Epithelial cell of prostate (primary cell): ENCODE results near the gene ATP2A1.
"Not testable (repeated sequence)": the region's sequence is repeated elsewhere in the genome, so short reads cannot be mapped to it uniquely, and the experiment has no call there.

Experiments used
- DNase-seq: peaks from one replicate; pipeline ENCODE4 v3.0.0-alpha.2; 2011; ENCODE audit warnings: low read depth, low spot score
- H3K27ac ChIP-seq: fragments of 450-650 bp; 2 replicates; pipeline ENCODE4 v1.5.1; 2017; ENCODE audit warnings: mild to moderate bottlenecking

The ATP2A1 gene

DNA sequence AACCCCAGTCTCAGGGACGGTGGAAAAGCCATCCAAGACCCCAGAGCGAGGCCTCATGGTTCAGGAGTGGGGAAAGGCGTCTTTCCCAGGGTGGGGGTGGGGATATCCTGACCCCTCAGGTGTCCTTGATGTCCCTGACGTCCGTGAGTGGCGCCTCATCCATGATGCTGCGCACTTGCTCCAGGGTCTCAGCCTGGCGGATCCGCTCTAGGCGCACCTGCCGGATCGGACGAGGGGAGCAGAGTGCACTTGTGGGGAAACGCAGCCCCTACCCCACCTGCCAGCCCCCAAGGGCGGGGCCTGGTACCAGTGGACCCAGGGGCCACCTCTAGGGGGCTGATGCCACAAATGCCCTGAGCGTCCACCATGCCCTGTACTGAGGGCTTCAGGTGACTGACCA, 26.5 kb downstream of the ATP2A1 start:
- no peak overlapping the region for H3K27ac ChIP-seq
- DNase-seq = no peak

DNA sequence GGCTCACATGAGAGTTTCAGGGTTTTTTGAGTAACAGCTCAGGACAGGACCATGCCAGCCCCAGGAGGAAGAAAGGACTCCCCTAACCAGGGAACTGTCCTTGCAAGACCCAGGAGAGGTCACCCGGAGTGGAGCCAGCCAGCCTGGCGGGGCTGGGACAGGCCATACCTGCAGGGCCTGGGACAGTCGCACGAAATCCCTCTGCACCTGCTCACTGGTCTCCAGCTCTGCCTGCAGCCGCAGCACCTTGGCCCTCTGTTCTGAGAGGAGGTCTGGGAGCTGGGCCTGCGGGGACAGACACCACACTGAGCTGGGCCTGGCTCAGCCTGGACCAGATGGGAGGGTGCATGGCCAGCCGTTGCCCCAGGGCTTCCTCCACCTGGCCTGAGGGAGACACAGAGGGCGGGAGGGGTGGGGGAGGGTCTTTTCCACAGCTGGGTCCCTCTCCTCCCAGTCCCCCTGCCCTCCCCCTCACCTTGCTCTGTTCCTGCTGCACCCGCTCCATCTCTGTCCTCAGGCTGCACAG, 27.0 kb downstream of the ATP2A1 start:
- DNase-seq = no peak
- H3K27ac ChIP-seq = no peak overlapping the region

DNA sequence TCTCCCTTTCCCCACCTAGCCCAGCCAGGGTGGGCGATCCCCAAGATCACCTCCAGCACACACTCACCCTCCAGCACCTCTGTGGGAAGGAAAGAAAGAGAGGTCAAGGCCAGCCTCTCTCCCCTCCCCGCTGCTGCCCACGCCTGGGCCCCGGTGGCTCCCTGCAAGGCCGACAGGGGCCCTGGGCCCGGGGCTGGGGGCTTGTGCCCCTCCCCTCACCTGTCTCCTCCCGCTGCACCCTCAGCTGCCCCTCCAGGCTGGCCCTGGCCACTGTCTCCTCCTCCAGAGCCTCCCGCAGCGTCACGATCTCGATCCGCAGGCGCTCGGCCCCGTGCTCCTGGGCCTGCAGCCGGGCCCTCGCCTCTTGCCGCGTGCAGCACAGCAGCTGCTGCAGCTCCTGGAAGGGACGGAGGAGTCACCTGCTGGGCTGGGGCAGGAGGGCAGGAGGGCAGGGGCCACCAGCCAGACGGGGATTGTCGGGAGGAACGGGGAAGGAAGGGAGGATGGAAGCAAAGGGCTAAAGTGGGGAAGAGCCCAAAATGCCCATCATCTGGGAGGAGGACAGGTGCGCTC, 27.6 kb downstream of the ATP2A1 start:
- DNase-seq = no peak
- H3K27ac ChIP-seq = no peak overlapping the region

DNA sequence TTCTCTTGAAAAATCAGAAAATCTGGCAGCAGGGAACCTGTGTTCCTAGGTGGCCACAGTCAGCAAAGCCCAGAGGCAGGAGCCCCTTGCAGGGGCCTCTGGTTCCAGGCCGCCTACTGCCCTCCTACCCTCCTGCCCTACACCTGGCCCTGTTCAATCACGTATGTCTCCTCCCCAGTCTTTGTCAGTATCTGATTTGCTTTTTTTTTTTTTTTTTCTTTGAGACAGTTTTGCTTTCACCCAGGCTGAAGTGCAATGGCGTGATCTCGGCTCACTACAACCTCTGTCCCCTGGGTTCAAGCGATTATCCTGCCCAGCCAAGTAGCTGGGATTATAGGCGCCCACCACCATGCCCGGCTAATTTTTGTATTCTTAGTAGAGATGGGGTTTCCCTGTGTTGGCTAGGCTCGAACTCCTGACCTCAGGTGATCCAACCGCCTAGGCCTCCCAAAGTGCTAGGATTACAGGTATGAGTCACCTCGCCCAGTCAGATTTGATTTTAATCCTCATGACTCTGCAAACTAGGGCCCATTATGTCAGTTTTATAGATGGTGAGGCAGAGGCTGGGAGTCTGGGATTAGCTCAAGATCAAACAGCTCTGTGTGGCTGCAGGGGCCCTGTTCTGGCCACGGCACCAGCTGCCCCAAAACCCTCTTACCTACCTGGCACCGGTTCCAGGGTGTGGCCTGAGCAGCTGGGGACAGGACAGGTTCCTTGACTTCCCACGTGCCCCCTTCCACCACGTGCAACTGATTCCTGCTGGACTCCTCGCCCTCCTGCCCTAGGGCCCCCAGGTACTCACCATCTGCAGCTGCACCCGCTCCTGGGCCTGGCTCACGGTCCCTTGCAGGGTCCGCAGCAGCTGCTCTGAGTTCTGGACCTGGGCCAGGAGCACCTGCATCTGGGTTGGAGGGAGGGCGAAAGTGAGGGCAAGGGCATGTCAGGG, 32.1 kb downstream of the ATP2A1 start:
- DNase-seq = no peak
- no peak overlapping the region for H3K27ac ChIP-seq

DNA sequence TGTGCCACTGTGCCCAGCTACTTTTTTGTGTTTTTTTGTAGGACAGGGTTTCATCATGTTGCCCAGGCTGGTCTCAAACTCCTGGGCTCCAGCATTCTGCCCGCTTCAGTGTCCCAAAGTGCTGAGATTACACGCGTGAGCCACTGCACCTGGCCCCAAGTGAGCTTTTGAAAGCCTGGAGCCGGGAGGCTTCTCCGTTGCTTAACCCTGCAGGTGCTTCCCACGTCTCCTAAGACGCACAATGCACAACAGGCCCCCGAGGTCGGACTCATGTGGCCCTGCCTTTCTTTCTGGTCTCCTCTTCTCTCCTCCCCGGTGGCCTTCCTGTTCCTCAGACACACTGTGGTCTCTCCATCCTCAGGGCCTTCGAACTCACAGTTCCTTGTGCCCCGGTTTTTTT, 34.3 kb downstream of the ATP2A1 start:
- no peak for DNase-seq
- H3K27ac ChIP-seq = no peak overlapping the region

DNA sequence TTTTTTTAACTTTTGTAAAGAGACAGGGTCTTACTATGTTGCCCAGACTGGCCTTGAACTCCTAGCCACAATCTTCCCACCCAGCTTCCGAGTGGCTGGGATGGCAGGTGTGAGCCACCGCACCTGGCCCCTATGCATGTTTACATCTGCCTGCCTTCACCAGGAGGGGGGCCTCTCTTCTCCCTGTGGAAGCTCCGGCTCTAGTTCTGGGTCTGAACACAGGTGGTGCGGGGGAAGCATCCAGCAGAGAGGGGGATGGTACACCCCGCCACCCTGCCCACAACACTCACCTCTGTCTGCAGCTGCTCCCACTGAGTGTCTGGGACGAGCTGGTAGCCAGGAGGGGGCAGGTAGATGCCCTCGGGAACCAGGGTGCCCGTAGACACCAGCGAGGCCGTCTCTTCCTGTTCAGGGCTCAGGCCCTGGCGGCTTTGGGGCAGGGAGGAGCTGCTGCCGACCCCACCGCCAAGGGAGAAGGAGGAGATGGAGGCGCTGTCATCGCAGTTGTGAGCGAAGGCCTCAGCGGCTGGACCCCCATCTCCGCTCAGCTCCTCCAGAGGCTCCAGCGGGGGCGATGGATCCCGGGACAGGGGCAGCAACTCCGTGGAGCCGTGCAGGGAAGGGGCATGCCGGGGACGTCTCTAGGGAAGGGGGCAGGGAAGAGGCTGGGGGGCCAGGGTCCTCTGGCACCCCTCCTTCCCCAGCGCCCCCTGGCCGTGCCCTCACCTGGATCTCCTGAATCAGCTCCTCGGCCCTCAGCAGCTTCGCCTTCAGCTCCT, 35.8 kb downstream of the ATP2A1 start:
- DNase-seq = no peak
- H3K27ac ChIP-seq = no peak overlapping the region

DNA sequence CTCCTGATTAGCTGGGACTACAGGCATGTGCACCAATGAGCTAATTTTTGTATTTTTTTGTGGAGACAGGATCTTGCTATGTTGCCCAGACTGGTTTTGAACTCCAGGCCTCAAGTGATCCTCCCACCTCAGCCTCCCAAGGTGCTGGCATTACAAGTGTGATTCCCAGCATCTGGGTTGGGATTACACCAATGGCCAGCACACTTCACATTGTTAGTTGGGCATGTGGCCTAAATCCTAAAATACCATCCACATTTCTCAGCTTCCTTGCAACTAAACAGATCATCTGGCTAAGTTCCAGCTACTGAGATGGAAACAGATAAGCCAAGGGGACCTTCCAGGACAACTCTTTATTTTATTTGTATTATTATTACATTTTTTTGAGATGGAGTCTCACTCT, 36.9 kb downstream of the ATP2A1 start:
- DNase-seq = no peak
- H3K27ac ChIP-seq = no peak overlapping the region

DNA sequence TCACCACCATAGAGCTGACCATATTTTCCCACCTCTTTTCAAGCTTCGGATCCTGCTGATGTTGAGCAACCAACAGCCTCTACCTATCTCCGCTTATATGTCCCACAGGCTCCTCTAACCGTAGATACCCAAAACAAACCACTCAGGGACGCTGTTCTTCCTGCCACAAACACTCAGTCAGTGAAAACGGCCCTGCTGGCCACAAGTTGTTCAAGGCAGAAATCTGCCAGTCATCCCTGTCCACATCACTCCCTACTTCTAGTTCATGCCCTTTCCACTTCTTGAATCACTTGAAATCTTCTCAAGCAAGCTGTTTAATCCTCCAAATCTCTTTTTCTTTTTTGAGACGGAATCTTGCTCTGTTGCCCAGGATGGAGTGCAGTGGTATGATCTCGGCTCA, 38.8 kb downstream of the ATP2A1 start:
- no peak for DNase-seq
- no peak overlapping the region for H3K27ac ChIP-seq

DNA sequence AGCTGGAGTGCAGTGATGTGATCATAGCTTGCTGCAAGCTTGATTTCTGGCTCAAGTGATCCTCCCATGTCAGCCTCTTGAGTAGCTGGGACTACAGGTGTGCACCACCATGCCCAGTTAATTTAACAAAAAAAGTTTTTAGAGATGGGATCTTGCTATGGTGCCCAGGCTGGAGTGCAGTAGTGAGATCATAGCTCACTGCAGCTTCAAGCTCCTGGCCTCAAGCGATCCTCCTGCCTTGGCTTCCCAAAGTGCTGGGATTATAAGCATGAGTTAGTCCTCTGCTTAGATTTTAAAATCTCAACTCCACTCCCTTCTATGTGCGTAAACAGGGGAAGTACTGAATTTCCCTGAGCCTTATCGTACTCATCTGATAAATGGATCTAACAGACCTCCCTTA, 40.4 kb downstream of the ATP2A1 start:
- no peak for DNase-seq
- no peak overlapping the region for H3K27ac ChIP-seq

DNA sequence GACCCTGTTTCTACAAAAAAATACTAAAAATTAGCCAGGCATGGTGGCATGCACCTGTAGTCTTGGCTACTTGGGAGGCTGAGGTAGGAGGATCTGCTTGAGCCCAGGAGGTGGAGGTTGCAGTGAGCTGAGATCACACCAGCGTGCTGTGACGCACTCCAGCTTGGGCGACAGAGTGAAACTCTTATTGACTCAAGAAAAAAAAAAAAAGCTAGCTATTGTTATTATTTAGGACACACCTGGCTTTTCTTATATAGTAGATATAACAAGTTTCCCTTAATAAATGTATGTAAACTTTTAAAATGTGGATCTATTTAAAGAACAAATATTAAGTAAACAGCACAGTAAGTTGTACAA, 44.9 kb downstream of the ATP2A1 start:
- H3K27ac ChIP-seq = no peak overlapping the region
- no peak for DNase-seq

DNA sequence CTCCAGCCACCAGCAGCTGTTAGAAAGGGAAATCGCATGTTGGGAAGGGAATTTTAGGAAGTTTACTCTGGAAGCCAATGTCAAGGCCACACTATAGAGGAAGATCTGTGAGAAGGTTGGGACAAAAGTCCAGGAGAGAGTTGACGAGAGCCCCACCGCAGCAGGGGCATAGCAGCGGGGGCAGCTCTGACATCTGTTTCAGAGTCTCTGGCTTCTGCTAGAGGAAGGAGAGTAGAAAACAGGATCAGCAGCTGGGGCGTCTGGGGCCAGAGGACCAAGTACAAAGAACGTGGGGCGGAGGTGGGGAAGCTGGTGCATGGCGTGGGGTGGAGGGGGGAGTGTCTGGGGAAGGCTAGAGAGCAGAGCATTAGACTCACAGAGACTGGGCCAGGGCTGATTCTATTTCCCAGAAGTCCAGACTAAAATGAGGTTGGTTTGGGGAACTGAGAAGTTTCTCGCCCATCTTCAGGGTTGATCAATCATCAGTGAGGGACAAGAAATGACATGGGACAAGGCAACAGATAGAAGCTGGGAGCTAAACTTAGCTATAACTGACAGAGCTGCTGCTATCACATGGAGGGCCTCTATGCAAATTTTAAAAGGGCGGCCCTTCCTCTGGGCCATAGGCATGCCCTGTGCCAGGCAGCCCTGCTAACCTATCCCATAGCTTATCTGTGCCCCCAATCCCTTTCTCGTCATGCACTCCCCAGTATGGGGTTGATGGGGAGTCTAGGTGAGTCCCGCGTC, 45.5 kb downstream of the ATP2A1 start:
- peak overlapping the region; percentile 98 for H3K27ac ChIP-seq
- DNase-seq = no peak

DNA sequence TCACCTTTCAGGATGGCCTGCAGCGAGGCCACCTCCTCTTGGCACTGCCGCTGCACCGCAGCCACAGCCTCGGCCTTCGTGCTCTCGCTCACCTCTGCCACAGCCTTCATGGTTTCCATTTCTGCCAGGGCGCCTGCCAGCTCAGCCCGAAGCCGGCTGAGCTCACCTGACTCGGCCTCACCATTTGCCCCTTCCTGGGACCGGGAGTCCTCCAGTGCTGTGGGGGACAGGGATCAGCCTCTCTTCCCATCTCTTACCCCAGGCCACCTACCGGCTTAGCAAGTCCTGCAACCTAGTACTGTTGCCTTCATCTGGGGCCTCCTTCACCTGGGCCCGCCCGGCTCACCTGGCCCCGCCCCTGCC, 46.1 kb downstream of the ATP2A1 start:
- no peak for DNase-seq
- peak overlapping the region; percentile 98 for H3K27ac ChIP-seq

DNA sequence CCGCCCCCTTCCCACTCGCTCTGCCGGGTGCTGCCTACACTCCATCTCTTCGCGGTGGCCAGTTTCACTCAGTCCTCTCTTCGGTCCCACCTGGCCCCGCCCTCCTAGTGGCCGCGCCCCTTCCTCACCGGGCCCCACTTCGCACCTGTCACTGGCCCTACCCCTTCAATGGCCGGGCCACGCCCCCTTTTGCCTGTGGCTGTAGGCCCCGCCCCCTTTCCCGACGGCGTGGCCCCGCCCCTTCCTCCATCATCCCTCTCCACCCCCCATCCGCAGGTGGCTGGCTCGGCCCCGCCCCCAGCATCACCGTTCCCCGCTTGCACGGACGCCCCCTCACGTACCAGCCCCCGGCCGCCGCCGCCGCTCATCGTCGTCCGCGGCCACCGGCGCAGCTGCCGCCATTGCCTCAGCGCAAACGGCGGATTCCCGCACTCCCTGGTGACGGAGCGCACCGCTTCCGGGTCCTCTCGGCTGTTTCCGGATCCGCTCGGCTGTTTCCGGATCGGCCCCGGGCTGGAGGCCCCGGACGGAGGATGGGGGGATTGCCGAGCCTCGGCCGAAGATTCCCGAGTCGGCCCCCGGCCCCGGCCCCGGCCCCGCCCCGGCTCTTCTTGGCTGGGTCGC, 46.6 kb downstream of the ATP2A1 start, which contains the start of gene RABEP2:
Gene RABEP2, minus strand, starts transcription at position 477 of the 624 bp plus-strand sequence. Its CDS starts 75 bp downstream, at position 402.
- H3K27ac ChIP-seq = peak within 1 kb of the TSS; percentile 98
- peak; percentile 86 for DNase-seq

DNA sequence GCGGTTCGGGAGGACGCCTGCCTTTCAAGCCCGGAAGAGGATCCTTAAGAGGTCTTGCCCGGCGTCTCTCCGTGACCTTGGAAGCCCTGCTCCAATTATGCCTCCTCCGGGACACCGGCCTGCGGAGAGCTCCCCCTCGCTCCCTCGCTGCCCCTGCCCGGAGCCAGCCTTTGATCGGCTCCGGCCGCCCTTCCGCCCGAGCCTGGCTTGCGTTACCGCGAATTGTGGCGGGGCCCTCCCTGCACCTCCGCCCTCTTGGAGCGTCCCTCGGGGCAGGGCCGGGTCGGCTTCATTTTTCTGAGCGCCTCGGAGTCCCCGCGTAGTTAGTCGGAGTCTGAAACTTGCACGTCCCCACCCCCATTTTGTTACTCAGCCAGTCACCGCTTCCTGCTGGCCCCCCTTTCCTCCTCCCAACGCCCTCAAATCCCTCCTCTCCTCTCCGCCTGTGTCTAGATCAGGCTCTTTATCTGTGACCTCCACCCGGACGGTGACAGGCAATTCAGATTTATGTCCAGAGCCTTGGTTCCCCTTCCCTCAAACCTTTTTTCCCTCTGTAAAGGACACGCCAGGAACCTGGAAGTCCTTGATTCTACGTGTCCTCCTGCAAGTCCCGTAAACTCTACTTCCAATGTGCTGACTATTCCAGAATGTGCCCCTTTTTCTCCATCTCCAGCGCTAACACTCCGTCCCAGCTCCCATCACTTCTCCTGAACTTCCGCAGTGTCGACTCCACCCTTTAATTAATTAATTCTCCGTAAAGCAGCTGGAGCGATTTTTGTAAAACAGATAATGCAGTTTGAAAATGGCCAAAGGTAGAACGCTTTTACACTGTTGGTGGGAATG, 47.3 kb downstream of the ATP2A1 start:
- DNase-seq = no peak
- H3K27ac ChIP-seq = peak overlapping the region; percentile 98

DNA sequence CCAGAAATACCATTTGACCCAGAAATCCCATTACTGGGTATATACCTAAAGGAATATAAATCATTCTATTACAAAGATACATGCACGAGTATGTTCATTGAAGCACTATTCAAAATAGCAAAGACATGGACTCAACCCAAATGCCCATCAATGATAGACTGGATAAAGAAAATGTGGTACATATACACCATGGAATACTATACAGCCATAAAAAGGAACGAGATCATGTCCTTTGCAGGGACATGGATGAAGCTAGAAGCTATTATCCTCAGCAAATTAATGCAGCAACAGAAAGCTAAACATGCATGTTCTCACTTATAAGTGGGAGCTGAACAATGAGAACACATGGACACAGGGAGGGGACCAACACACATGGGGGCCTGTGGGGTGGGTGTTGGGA, 48.0 kb downstream of the ATP2A1 start:
- not testable (repeated sequence) for DNase-seq
- peak overlapping the region; percentile 98 for H3K27ac ChIP-seq

DNA sequence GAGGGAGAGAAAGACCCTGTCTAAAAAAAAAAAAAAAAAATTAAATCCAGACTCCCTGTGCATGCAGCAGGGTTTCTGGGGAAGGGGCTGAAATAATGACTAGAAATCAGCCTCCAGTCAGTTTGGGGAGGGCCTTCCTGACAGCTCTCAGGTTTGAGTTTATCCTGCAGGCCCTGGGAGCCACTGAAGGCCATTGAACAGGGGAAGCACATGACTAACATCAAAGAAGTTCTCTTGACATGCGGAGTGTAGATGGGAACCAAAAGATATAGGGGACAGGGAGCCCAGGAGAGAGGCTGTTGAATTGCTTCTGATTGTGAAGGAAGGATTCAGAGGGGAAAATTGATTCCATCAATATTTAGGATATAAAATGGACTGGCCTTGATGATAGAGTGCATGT, 49.5 kb downstream of the ATP2A1 start:
- no peak for DNase-seq
- no peak overlapping the region for H3K27ac ChIP-seq

DNA sequence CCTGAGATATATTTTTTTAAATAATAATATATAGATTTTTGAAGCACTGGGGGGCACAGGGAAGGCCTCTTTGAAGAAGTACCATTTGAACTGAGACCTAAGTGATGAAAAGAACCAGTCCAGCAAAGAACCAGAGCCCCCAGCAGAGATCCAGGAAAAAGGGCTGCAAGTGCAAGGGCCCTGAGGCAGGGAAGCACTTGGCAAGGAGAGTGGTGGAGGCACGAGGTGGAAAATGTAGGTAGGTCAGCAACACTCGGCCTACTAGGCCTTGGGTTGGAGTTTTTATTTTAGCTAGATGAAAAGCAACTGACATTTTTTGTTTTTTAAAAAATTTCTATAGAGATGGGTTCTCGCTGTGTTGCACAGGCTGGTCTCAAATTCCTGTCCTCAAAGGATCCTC, 51.9 kb downstream of the ATP2A1 start:
- no peak for DNase-seq
- H3K27ac ChIP-seq = no peak overlapping the region

DNA sequence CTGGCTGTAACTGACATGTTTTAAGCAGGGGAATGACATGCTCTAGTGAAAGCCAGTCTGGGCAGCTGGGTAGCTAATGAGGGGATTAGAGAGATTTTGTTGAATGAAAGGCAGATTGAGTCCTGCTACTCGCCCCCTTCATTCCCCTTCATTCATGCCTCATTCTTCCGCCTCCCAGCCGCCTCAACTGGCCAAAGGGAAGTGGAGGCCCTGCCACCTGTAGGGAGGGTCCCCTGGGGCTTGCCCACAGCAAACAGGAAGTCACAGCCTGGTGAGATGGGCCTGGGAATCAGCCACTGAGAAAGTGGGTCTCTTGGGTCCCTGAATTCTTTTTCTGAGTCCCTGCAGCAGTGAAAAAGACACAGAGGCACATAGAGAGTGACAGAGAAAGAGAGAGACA, 52.4 kb downstream of the ATP2A1 start:
- no peak for DNase-seq
- H3K27ac ChIP-seq = no peak overlapping the region

DNA sequence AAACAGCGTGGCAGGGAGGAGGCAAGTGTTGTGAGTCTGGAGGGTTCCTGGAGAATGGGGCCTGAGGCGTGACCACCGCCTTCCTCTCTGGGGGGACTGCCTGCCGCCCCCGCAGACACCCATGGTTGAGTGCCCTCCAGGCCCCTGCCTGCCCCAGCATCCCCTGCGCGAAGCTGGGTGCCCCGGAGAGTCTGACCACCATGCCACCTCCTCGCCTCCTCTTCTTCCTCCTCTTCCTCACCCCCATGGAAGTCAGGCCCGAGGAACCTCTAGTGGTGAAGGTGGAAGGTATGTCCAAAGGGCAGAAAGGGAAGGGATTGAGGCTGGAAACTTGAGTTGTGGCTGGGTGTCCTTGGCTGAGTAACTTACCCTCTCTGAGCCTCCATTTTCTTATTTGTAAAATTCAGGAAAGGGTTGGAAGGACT, 53.5 kb downstream of the ATP2A1 start, which contains the start of gene CD19:
Gene CD19, plus strand, starts transcription at position 171 of the 425 bp plus-strand sequence. Its CDS starts 30 bp downstream, at position 201.
- no peak for DNase-seq
- H3K27ac ChIP-seq = no peak within 1 kb of the TSS
